Right atrium auricular region (tissue), 2 donors: ENCODE measurements around the gene ISY1. TPM values are rescaled to one million over a fixed set of nuclear protein-coding genes. Genes with fewer than 3 reads are reported as not detected.
"Not testable (repeated sequence)": the region's sequence is repeated elsewhere in the genome, so short reads cannot be mapped to it uniquely, and the experiment has no call there.

Experiments
- DNase-seq: peaks from one replicate; pipeline ENCODE4 v3.0.0-alpha.2; 2019; ENCODE audit warnings: low spot score
- H3K27ac ChIP-seq, 2 donors: fragments of 200-600 bp; sonication (generic); 1 replicate in 1 of 2; 2 replicates in 1 of 2; pipeline ENCODE4 v1.5.1; 2016 to 2019
- H3K27me3 ChIP-seq, 2 donors: fragments of 200-600 bp; sonication (generic); one replicate each; pipeline versions ENCODE4 v1.5.1 to v1.6.0; 2017 to 2019
- H3K36me3 ChIP-seq: fragments of 200-600 bp; sonication (generic); one replicate; pipeline ENCODE4 v1.5.1; 2016
- H3K4me1 ChIP-seq, 2 donors: fragments of 200-600 bp; sonication (generic); one replicate each; pipeline versions ENCODE4 v1.5.1 to v1.6.0; 2017 to 2019
- H3K4me3 ChIP-seq, 2 donors: fragments of 200-600 bp; sonication (generic); 1 replicate in 1 of 2; 2 replicates in 1 of 2; pipeline ENCODE4 v1.5.1; 2017 to 2019; ENCODE audit warnings: mild to moderate bottlenecking in 1 of 2, moderate library complexity in 1 of 2
- H3K9me3 ChIP-seq, 2 donors: fragments of 200-600 bp; sonication (generic); one replicate each; pipeline ENCODE4 v1.5.1; 2019
- CTCF ChIP-seq, 2 donors: fragments of 200-600 bp; sonication (generic); IDR thresholded peaks; one replicate each; pipeline ENCODE4 v1.5.1; 2019; ENCODE audit warnings: antibody characterized with exemption in 2 of 2
- total RNA-seq, 2 donors: library from RNA; depleted of rRNA; stranded (reverse); fragments of >200 nt; gene quantifications; one replicate each; pipeline ENCODE4 v1.1.0, GENCODE V29; 2016

The ISY1 gene
- total RNA-seq, 2 donors from 2014 or later = 14.3 to 19.6 TPM

- Histone ChIP-seq H3K4me3 (no peak overlapping the region), H3K27me3 (no peaks in the 10 kb centered on the region), H3K4me1 (peaks cover 0 to 32% of the 10 kb centered on the region in 2 donors), H3K9me3 (no peaks in the 10 kb centered on the region), H3K36me3 (peaks cover 9% of the 10 kb centered on the region), H3K27ac (no peak overlapping the region)
- no peak for TF ChIP-seq CTCF (IDR thresholded peaks at IDR 0.05)
- DNase-seq = no peak
These were observed 46.4 kb downstream of the ISY1 start for GRCh38 chr3:129114455-129114854.

- Histone ChIP-seq H3K27ac (no peak overlapping the region), H3K36me3 (peaks cover 16% of the 10 kb centered on the region), H3K4me3 (no peak overlapping the region), H3K27me3 (no peaks in the 10 kb centered on the region), H3K9me3 (no peaks in the 10 kb centered on the region), H3K4me1 (peaks cover 0 to 15% of the 10 kb centered on the region in 2 donors)
- TF ChIP-seq CTCF (IDR thresholded peaks at IDR 0.05) = no peak
- DNase-seq = no peak
These were observed 48.4 kb downstream of the ISY1 start for GRCh38 chr3:129112308-129113052.

GRCh38 chr3:129111076-129111780, 49.6 kb downstream of the ISY1 start:
- peaks cover 16% of the 10 kb centered on the region for H3K36me3 ChIP-seq
- not testable (repeated sequence) for H3K9me3 ChIP-seq, H3K4me3 ChIP-seq, DNase-seq, H3K27me3 ChIP-seq, H3K4me1 ChIP-seq, H3K27ac ChIP-seq

DNA sequence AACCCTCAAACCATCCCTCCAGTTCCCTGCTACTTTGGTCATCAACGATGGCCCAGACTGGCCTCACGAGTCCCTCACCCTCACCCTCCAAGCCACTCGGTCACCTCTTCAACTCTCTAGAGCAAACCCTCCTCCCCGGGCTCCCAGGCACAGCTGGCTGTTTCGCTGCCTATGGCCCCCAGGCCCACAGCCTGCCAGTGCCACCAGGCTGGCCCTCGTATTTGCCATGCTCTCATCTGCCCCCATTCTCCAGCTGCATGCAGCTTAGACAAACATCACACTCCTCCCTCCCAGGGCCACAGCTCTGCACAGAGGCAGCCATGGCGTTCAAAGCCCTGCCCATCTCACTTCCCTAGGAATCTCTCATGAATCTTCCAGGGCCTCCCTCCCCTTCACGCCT, 53.1 kb downstream of the ISY1 start:
- TF ChIP-seq CTCF (IDR thresholded peaks at IDR 0.05) = no peak
- no peak for DNase-seq
- H3K36me3 ChIP-seq = peaks cover 15% of the 10 kb centered on the region
- no peak overlapping the region for H3K27ac ChIP-seq
- H3K9me3 ChIP-seq = no peaks in the 10 kb centered on the region
- no peaks in the 10 kb centered on the region for H3K27me3 ChIP-seq
- H3K4me1 ChIP-seq = no peaks in the 10 kb centered on the region
- H3K4me3 ChIP-seq = no peak overlapping the region

- H3K36me3 ChIP-seq = peaks cover 7% of the 10 kb centered on the region
- no peak overlapping the region for H3K4me3 ChIP-seq
- TF ChIP-seq CTCF (IDR thresholded peaks at IDR 0.05) = no peak
- H3K4me1 ChIP-seq = peaks cover 0 to 2% of the 10 kb centered on the region in 2 donors
- H3K27me3 ChIP-seq = no peaks in the 10 kb centered on the region
- no peak for DNase-seq
- no peaks in the 10 kb centered on the region for H3K9me3 ChIP-seq
- no peak overlapping the region for H3K27ac ChIP-seq
These were observed 53.8 kb downstream of the ISY1 start for GRCh38 chr3:129106866-129107565.

GRCh38 chr3:129106320-129106719, 54.5 kb downstream of the ISY1 start:
- no peak for DNase-seq
- H3K36me3 ChIP-seq = peaks cover 7% of the 10 kb centered on the region
- H3K4me1 ChIP-seq = peaks cover 0 to 9% of the 10 kb centered on the region in 2 donors
- no peaks in the 10 kb centered on the region for H3K9me3 ChIP-seq
- no peak overlapping the region for H3K4me3 ChIP-seq
- no peak overlapping the region for H3K27ac ChIP-seq
- no peaks in the 10 kb centered on the region for H3K27me3 ChIP-seq
- no peak for TF ChIP-seq CTCF (IDR thresholded peaks at IDR 0.05)
